NCI-H510A treated with DMSO at 0.1 percent for 48 hours (cell line): ENCODE results near the gene TRMT10B.
A peak's percentile ranks its signal among the peaks of the same experiment; 100 is the strongest.

ENCODE experiments used
- DNase-seq: peaks from one replicate; lab custom pipeline; 2025; lab: John Stamatoyannopoulos, UW

TRMT10B gene

GRCh38 chr9:37753489-37754190 is at the start of gene TRMT10B:
TRMT10B (plus strand) TSS chr9:37753805; CDS start chr9:37761932, 8,127 bp downstream.
- DNase-seq = peak; percentile 64

- DNase-seq = no peak
Observed at GRCh38 chr9:37705787-37706186, 47.8 kb upstream of the TRMT10B start.

GRCh38 chr9:37706290-37706689 is 47.3 kb upstream of the TRMT10B start:
- DNase-seq = no peak

- DNase-seq = no peak
Observed at GRCh38 chr9:37707748-37708147, 45.9 kb upstream of the TRMT10B start.

- DNase-seq = no peak
Observed at GRCh38 chr9:37710046-37710445, 43.6 kb upstream of the TRMT10B start.

GRCh38 chr9:37715260-37715659 is 38.3 kb upstream of the TRMT10B start:
- no peak for DNase-seq

- no peak for DNase-seq
Observed at GRCh38 chr9:37715991-37716505, 37.6 kb upstream of the TRMT10B start.

GRCh38 chr9:37719526-37719925 is 34.1 kb upstream of the TRMT10B start:
- no peak for DNase-seq

- no peak for DNase-seq
Observed at GRCh38 chr9:37727013-37727412, 26.6 kb upstream of the TRMT10B start.

GRCh38 chr9:37729499-37729898 is 24.1 kb upstream of the TRMT10B start:
- no peak for DNase-seq

- no peak for DNase-seq
Observed at GRCh38 chr9:37730256-37730655, 23.3 kb upstream of the TRMT10B start.

GRCh38 chr9:37730839-37731238 is 22.8 kb upstream of the TRMT10B start:
- DNase-seq = no peak

- DNase-seq = no peak
Observed at GRCh38 chr9:37732086-37732741, 21.4 kb upstream of the TRMT10B start.

GRCh38 chr9:37732952-37733351 is 20.7 kb upstream of the TRMT10B start:
- no peak for DNase-seq

GRCh38 chr9:37739222-37739621 is 14.4 kb upstream of the TRMT10B start:
- DNase-seq = no peak

GRCh38 chr9:37740128-37740527 is 13.5 kb upstream of the TRMT10B start:
- DNase-seq = no peak

GRCh38 chr9:37740631-37741328 is 12.8 kb upstream of the TRMT10B start:
- no peak for DNase-seq

- DNase-seq = no peak
Observed at GRCh38 chr9:37745970-37746369, 7.6 kb upstream of the TRMT10B start.

GRCh38 chr9:37746448-37747270 is 6.9 kb upstream of the TRMT10B start:
- DNase-seq = no peak

GRCh38 chr9:37747271-37747753 is 6.3 kb upstream of the TRMT10B start:
- peak; percentile 54 for DNase-seq

- no peak for DNase-seq
Observed at GRCh38 chr9:37749129-37749528, 4.5 kb upstream of the TRMT10B start.

GRCh38 chr9:37751186-37751585 is 2.4 kb upstream of the TRMT10B start:
- no peak for DNase-seq
